HepG2 (cell line): Measurements from ENCODE around the gene MAT2A. TPM values are rescaled to one million over a fixed set of nuclear protein-coding genes. Genes with fewer than 3 reads are reported as not detected.

Experiments
- ADNP ChIP-seq: sonication (generic); formaldehyde crosslinking; IDR thresholded peaks from 2 replicates; pipeline ENCODE4 v1.4.0; 2020; ENCODE audit warnings: missing genetic modification reagents
- AKAP8 ChIP-seq: sonication (generic); formaldehyde crosslinking; IDR thresholded peaks from 2 replicates; pipeline ENCODE4 v1.5.1; 2020; ENCODE audit warnings: mild to moderate bottlenecking, missing genetic modification reagents
- DR1 ChIP-seq: sonication (generic); formaldehyde crosslinking; IDR thresholded peaks from 2 replicates; pipeline ENCODE4 v1.8.0; 2021; ENCODE audit warnings: mild to moderate bottlenecking, missing genetic modification reagents, inconsistent platforms
- FOSL1 ChIP-seq: sonication (generic); formaldehyde crosslinking; IDR thresholded peaks from 2 replicates; pipeline ENCODE4 v1.9.0; 2021; ENCODE audit warnings: missing genetic modification reagents, borderline replicate concordance
- FOXJ3 ChIP-seq: sonication (generic); formaldehyde crosslinking; IDR thresholded peaks from 2 replicates; pipeline ENCODE4 v1.4.0; 2020; ENCODE audit warnings: missing genetic modification reagents, mild to moderate bottlenecking, borderline replicate concordance
- HOXA5 ChIP-seq: sonication (generic); formaldehyde crosslinking; IDR thresholded peaks from 2 replicates; pipeline ENCODE4 v1.4.0; 2020; ENCODE audit warnings: missing genetic modification reagents
- JARID2 ChIP-seq: sonication (generic); formaldehyde crosslinking; IDR thresholded peaks from 2 replicates; pipeline ENCODE4 v1.8.1; 2023; ENCODE audit warnings: missing genetic modification reagents, inconsistent platforms; ENCODE audit not compliant: insufficient replicate concordance
- MEF2D ChIP-seq: sonication (generic); formaldehyde crosslinking; IDR thresholded peaks from 2 replicates; pipeline ENCODE4 v1.5.1; 2020; ENCODE audit warnings: mild to moderate bottlenecking, missing genetic modification reagents
- MIER3 ChIP-seq: IDR thresholded peaks from 2 replicates; pipeline ENCODE4 v1.6.1; 2016; ENCODE audit warnings: missing compliant biosample characterization, borderline replicate concordance
- MLX ChIP-seq: IDR thresholded peaks from 2 replicates; pipeline ENCODE4 v1.6.1; 2016
- MTA1 ChIP-seq: sonication (generic); formaldehyde crosslinking; IDR thresholded peaks from 2 replicates; pipeline ENCODE4 v1.4.0; 2020; ENCODE audit warnings: missing genetic modification reagents, mild to moderate bottlenecking, borderline replicate concordance
- NFATC3 ChIP-seq: sonication (generic); formaldehyde crosslinking; IDR thresholded peaks from 2 replicates; pipeline ENCODE4 v1.5.1; 2020; ENCODE audit warnings: mild to moderate bottlenecking, missing genetic modification reagents
- PAWR ChIP-seq: sonication (generic); formaldehyde crosslinking; IDR thresholded peaks from 2 replicates; pipeline ENCODE4 v1.4.0; 2020; ENCODE audit warnings: missing genetic modification reagents, mild to moderate bottlenecking, borderline replicate concordance
- POLR2G ChIP-seq: fragments of 200-400 bp; formaldehyde crosslinking; IDR thresholded peaks from 2 replicates; pipeline ENCODE4 v1.6.1; 2018; ENCODE audit warnings: mild to moderate bottlenecking, low read depth, low read length, moderate library complexity
- RAD51 ChIP-seq: fragments of 450-650 bp; IDR thresholded peaks from 2 replicates; pipeline ENCODE4 v1.6.1; 2016; ENCODE audit warnings: borderline replicate concordance
- TBX2 ChIP-seq: sonication (generic); formaldehyde crosslinking; IDR thresholded peaks from 2 replicates; pipeline ENCODE4 v1.5.0; 2020; ENCODE audit warnings: missing genetic modification reagents, mild to moderate bottlenecking, borderline replicate concordance
- TFE3 ChIP-seq: IDR thresholded peaks from 2 replicates; pipeline ENCODE4 v1.6.1; 2016
- ZFAT ChIP-seq: sonication (generic); formaldehyde crosslinking; conservative IDR thresholded peaks from 2 replicates; pipeline ENCODE4 v1.8.1; 2023; ENCODE audit warnings: missing genetic modification reagents, inconsistent platforms
- ZNF12 ChIP-seq: sonication (generic); formaldehyde crosslinking; IDR thresholded peaks from 2 replicates; pipeline ENCODE4 v1.5.0; 2020; ENCODE audit warnings: missing genetic modification reagents
- ZNF558 ChIP-seq: sonication (generic); formaldehyde crosslinking; IDR thresholded peaks from 2 replicates; pipeline ENCODE4 v1.9.0; 2022; ENCODE audit warnings: mild to moderate bottlenecking, missing genetic modification reagents, borderline replicate concordance
- ZNF562 ChIP-seq: sonication (generic); formaldehyde crosslinking; IDR thresholded peaks from 2 replicates; pipeline ENCODE4 v1.8.0; 2022; ENCODE audit warnings: missing genetic modification reagents, borderline replicate concordance
- ZNF75D ChIP-seq: sonication (generic); formaldehyde crosslinking; IDR thresholded peaks from 2 replicates; pipeline ENCODE4 v1.8.1; 2023; ENCODE audit warnings: missing genetic modification reagents, mild to moderate bottlenecking, borderline replicate concordance
- ZSCAN31 ChIP-seq: sonication (generic); formaldehyde crosslinking; IDR thresholded peaks from 2 replicates; pipeline ENCODE4 v1.5.0; 2020; ENCODE audit warnings: low read depth, mild to moderate bottlenecking, missing genetic modification reagents
- polyA plus RNA-seq, 8 experiments: library from polyadenylated mRNA; depleted of rRNA in 3 of 8; stranded (reverse) in 7 of 8; unstranded in 1 of 8; fragments of >200 nt; fragmentation: Illumina TruSeq in 4 of 8; extraction: Trizol in 4 of 8; gene quantifications; 2 replicates each; pipeline versions ENCODE4 v1.2.1 to v1.2.3, GENCODE V29; 2011 to 2016; ENCODE audit warnings: low read depth in 4 of 8, missing spikeins in 1 of 8, mixed read lengths in 1 of 8; ENCODE audit not compliant: insufficient read depth in 1 of 8
- total RNA-seq, 5 experiments: library from RNA; depleted of rRNA; stranded (reverse); fragments of >200 nt; fragmentation: Illumina TruSeq; extraction: Trizol; gene quantifications; 2 replicates each; pipeline ENCODE4 v1.2.3, GENCODE V29; 2016; ENCODE audit warnings: low read depth in 1 of 5
- TF ChIP-seq, protein P1 (sequence below): sonication (generic); formaldehyde crosslinking; IDR thresholded peaks from 2 replicates; pipeline ENCODE4 v1.4.0; 2020; ENCODE audit warnings: missing genetic modification reagents; ENCODE audit errors: not compliant biosample characterization
- TF ChIP-seq, protein P2 (sequence below): sonication (generic); formaldehyde crosslinking; IDR thresholded peaks from 2 replicates; pipeline ENCODE4 v1.5.0; 2020; ENCODE audit warnings: missing genetic modification reagents

The MAT2A gene
- total and polyA plus RNA-seq, 2 of the 13 experiments (the other 11 are each of a cell fraction or from before 2014, with no cell fraction given), result 155 to 331 TPM

DNA sequence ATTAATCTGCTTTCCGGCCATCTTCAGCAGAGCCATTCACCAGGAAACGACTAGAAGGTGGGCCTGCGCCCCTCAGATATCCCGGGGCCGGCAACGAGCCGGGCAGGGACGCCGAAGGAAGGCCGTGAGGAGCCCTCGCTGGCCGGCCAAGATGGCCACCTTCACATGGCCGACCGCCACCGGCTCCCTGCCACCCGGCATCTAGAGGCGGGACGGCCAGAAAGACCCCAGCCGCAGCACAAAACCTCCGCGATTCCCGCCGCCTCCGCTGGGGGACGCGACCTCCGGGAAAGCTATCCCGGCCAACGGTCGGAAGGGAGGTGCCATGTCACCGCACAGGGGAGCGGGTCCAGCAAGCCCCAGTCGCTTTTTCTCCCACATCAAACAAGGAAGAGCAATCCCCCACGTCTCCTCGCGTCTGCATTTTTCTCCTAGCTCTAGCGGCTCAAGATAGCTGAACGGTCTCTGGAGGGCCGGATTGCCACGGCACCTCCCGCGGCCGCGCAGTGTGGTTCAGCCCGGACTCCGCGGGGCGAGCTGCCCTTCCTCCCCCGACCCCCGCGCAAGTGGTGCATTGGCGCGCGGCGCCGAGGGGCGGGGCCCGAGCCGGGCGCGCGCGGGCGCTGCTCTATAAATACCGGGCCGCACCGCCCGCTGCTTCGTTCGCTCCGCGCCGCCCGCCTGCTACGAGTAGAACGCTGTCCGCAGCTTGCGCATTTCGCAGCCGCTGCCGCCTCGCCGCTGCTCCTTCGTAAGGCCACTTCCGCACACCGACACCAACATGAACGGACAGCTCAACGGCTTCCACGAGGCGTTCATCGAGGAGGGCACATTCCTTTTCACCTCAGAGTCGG, at the start of gene MAT2A (continued):
- no peak; the same call in 1 of the 2 replicates for TF ChIP-seq MEF2D (CRISPR knock-in tag)
- peak; percentile 70 for TF ChIP-seq ZNF558
- peak; percentile 62 for TF ChIP-seq TFE3
- TF ChIP-seq FOXJ3, result peak; percentile 58
- TF ChIP-seq PAWR (CRISPR knock-in tag), result peak; percentile 95; the same call in 1 of the 2 replicates
- TF ChIP-seq POLR2G, result peak; percentile 100
- peak; percentile 93; the same call in 1 of the 2 replicates for TF ChIP-seq HOXA5 (CRISPR knock-in tag)
- peak; percentile 37; the same call in 1 of the 2 replicates for TF ChIP-seq MLX (CRISPR knock-in tag)
- TF ChIP-seq ZFAT (CRISPR knock-in tag), result no peak; the same call in none of the 2 replicates
- no peak; the same call in 1 of the 2 replicates for TF ChIP-seq ZNF75D (CRISPR knock-in tag)
- no peak for TF ChIP-seq ZNF562 (CRISPR knock-in tag)
- peak; percentile 70; the same call in 1 of the 2 replicates for TF ChIP-seq ZNF12
- TF ChIP-seq FOSL1 (CRISPR knock-in tag), result no peak
- TF ChIP-seq, protein P1, sequence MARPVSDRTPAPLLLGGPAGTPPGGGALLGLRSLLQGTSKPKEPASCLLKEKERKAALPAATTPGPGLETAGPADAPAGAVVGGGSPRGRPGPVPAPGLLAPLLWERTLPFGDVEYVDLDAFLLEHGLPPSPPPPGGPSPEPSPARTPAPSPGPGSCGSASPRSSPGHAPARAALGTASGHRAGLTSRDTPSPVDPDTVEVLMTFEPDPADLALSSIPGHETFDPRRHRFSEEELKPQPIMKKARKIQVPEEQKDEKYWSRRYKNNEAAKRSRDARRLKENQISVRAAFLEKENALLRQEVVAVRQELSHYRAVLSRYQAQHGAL (CRISPR knock-in tag), result peak; percentile 98
- peak; percentile 85 for TF ChIP-seq TBX2 (CRISPR knock-in tag)
- TF ChIP-seq DR1 (CRISPR knock-in tag), result peak; percentile 57
- TF ChIP-seq NFATC3 (CRISPR knock-in tag), result peak; percentile 95; the same call in 1 of the 2 replicates
- TF ChIP-seq, protein P2, sequence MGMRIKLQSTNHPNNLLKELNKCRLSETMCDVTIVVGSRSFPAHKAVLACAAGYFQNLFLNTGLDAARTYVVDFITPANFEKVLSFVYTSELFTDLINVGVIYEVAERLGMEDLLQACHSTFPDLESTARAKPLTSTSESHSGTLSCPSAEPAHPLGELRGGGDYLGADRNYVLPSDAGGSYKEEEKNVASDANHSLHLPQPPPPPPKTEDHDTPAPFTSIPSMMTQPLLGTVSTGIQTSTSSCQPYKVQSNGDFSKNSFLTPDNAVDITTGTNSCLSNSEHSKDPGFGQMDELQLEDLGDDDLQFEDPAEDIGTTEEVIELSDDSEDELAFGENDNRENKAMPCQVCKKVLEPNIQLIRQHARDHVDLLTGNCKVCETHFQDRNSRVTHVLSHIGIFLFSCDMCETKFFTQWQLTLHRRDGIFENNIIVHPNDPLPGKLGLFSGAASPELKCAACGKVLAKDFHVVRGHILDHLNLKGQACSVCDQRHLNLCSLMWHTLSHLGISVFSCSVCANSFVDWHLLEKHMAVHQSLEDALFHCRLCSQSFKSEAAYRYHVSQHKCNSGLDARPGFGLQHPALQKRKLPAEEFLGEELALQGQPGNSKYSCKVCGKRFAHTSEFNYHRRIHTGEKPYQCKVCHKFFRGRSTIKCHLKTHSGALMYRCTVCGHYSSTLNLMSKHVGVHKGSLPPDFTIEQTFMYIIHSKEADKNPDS (CRISPR knock-in tag), result no peak; the same call in none of the 2 replicates
- no peak for TF ChIP-seq MIER3 (CRISPR knock-in tag)
- TF ChIP-seq JARID2, result peak; percentile 80
- TF ChIP-seq MTA1 (CRISPR knock-in tag), result peak; percentile 31
- peak; percentile 96 for TF ChIP-seq ZSCAN31 (CRISPR knock-in tag)
- no peak for TF ChIP-seq RAD51
- TF ChIP-seq AKAP8, result peak; percentile 15; the same call in 1 of the 2 replicates
- TF ChIP-seq ADNP (CRISPR knock-in tag), result peak; percentile 51; the same call in 1 of the 2 replicates
